Anterior cingulate cortex (tissue), 58 donors: ENCODE results near the gene MRPL48.
A peak's percentile ranks its signal among the peaks of the same experiment; 100 is the strongest.

Experiments
- DNase-seq, 58 donors: peaks; one replicate each; lab custom pipeline; 2025; lab: John Stamatoyannopoulos, UW

Gene MRPL48

GRCh38 chr11:73883856-73884255 is 96.2 kb downstream of the MRPL48 start:
- DNase-seq: no peak

GRCh38 chr11:73888244-73888643 is 100.6 kb downstream of the MRPL48 start:
- DNase-seq: no peak

GRCh38 chr11:73889019-73889418 is 101.3 kb downstream of the MRPL48 start:
- no peak for DNase-seq

GRCh38 chr11:73889536-73889935 is 101.9 kb downstream of the MRPL48 start:
- DNase-seq: peak in 2 of 58 donors; percentile 1 to 13

- no peak for DNase-seq
These were observed 105.4 kb downstream of the MRPL48 start for GRCh38 chr11:73893041-73893440.

GRCh38 chr11:73894725-73895335 is 107.2 kb downstream of the MRPL48 start:
- no peak for DNase-seq

GRCh38 chr11:73902303-73902702 is 114.6 kb downstream of the MRPL48 start:
- DNase-seq: no peak

GRCh38 chr11:73907191-73907590 is 119.5 kb downstream of the MRPL48 start:
- DNase-seq: no peak

GRCh38 chr11:73912026-73912425 is 124.4 kb downstream of the MRPL48 start:
- no peak for DNase-seq

GRCh38 chr11:73913472-73913871 is 125.8 kb downstream of the MRPL48 start:
- DNase-seq: no peak

GRCh38 chr11:73914284-73914683 is 126.6 kb downstream of the MRPL48 start:
- DNase-seq: no peak
